CD4-positive, alpha-beta memory T cell (primary cell): Measurements from ENCODE around the gene NUTM1. TPM values are rescaled to one million over a fixed set of nuclear protein-coding genes. Genes with fewer than 3 reads are reported as not detected.

Experiments
- CTCF ChIA-PET: fragments of 350-600 bp; sonication (Branson Sonifier 250); formaldehyde crosslinking; loops from one replicate; lab custom pipeline; 2021; ENCODE audit warnings: inconsistent platforms; ENCODE audit not compliant: partially characterized antibody; lab: Charles Lee
- POLR2A ChIA-PET: fragments of 350-600 bp; sonication (Branson Sonifier 250); formaldehyde crosslinking; loops from one replicate; lab custom pipeline; 2021; ENCODE audit not compliant: partially characterized antibody; lab: Charles Lee
- DNase-seq, 5 donors: peaks; one replicate each; pipeline versions ENCODE4 v3.0.0 to v3.0.0-alpha.2; 2020 to 2022; ENCODE audit warnings: mixed read lengths in 1 of 5
- H3K27ac ChIP-seq: one replicate; pipeline ENCODE4 v1.7.0; 2013; ENCODE audit warnings: low read depth, low read length
- H3K27me3 ChIP-seq: 2 replicates; pipeline ENCODE4 v1.7.0; 2013; ENCODE audit warnings: mild to moderate bottlenecking, low read length, moderate library complexity; ENCODE audit not compliant: insufficient read depth
- H3K36me3 ChIP-seq: 2 replicates; pipeline ENCODE4 v1.7.0; 2013; ENCODE audit warnings: mild to moderate bottlenecking, low read length, moderate library complexity; ENCODE audit not compliant: insufficient read depth
- H3K4me1 ChIP-seq: 2 replicates; pipeline ENCODE4 v1.7.0; 2013; ENCODE audit warnings: mild to moderate bottlenecking, low read length, moderate library complexity; ENCODE audit not compliant: insufficient read depth
- H3K4me3 ChIP-seq, 2 donors: one replicate each; pipeline ENCODE4 v1.7.0; 2013; ENCODE audit warnings: low read length in 2 of 2, mild to moderate bottlenecking in 1 of 2
- H3K9me3 ChIP-seq, 2 donors: one replicate each; pipeline ENCODE4 v1.7.0; 2013; ENCODE audit warnings: low read length in 2 of 2, control low read depth in 1 of 2; ENCODE audit not compliant: control insufficient read depth in 1 of 2
- H3K27ac Mint-ChIP-seq, 7 donors: one replicate each; pipeline ENCODE4 v1.8.0; 2020 to 2021; ENCODE audit warnings: mixed read lengths in 7 of 7, mild to moderate bottlenecking in 6 of 7, inconsistent platforms in 3 of 7, moderate library complexity in 3 of 7
- H3K27me3 Mint-ChIP-seq, 2 donors: one replicate each; pipeline ENCODE4 v1.8.0; 2020 to 2021; ENCODE audit warnings: mixed read lengths in 2 of 2
- H3K36me3 Mint-ChIP-seq, 2 donors: one replicate each; pipeline ENCODE4 v1.8.0; 2020 to 2021; ENCODE audit warnings: mixed read lengths in 2 of 2, inconsistent platforms in 1 of 2, mild to moderate bottlenecking in 1 of 2
- H3K4me1 Mint-ChIP-seq, 4 donors: one replicate each; pipeline ENCODE4 v1.8.0; 2020 to 2021; ENCODE audit warnings: mixed read lengths in 4 of 4, mild to moderate bottlenecking in 1 of 4
- H3K4me3 Mint-ChIP-seq, 8 donors: one replicate each; pipeline ENCODE4 v1.8.0; 2020 to 2021; ENCODE audit warnings: mixed read lengths in 8 of 8, mild to moderate bottlenecking in 7 of 8, moderate library complexity in 6 of 8, inconsistent platforms in 3 of 8
- H3K9me3 Mint-ChIP-seq, 8 donors: one replicate each; pipeline ENCODE4 v1.8.0; 2020 to 2021; ENCODE audit warnings: mixed read lengths in 8 of 8, mild to moderate bottlenecking in 5 of 8, inconsistent platforms in 3 of 8, moderate library complexity in 1 of 8
- intact Hi-C: fragments of 100-400 bp; cut with micrococcal nuclease; formaldehyde crosslinking; loops from one replicate; pipeline ENCODE4 v1.15.1; 2023
- polyA plus RNA-seq, 2 donors: library from polyadenylated mRNA; unstranded; fragments of 300-500 nt; fragmentation: Illumina TruSeq; gene quantifications; one replicate each; pipeline ENCODE4 v1.2.3, GENCODE V29; 2021
- total RNA-seq, 2 experiments: library from RNA; stranded (reverse); gene quantifications; one replicate each; pipeline ENCODE4 v1.2.3, GENCODE V29; 2021

The NUTM1 gene
- total and polyA plus RNA-seq, 4 experiments from 2014 or later, result not detected

- Mint-ChIP-seq H3K4me3 (peak overlapping the region in 4 of 8 donors; percentile 32 to 59 (median 42)), H3K27me3 (no peaks in the 10 kb centered on the region), H3K27ac (peak overlapping the region in 3 of 7 donors; percentile 7 to 32 (median 18)), H3K9me3 (no peaks in the 10 kb centered on the region), H3K36me3 (no peaks in the 10 kb centered on the region), H3K4me1 (peaks cover 38 to 79% (median 60%) of the 10 kb centered on the region in 4 donors)
- POLR2A ChIA-PET, result interaction anchor here (0.7 to 4.1 kb wide), 6 partner anchors 6 to 252 kb away, joined by 3 to 52 read pairs (median 6); partner anchors contain the start of genes LPCAT4, NOP10, NUTM1 and SLC12A6
- Histone ChIP-seq H3K4me3 (no peak overlapping the region), H3K36me3 (no peaks in the 10 kb centered on the region), H3K4me1 (peaks cover 92% of the 10 kb centered on the region), H3K27me3 (no peaks in the 10 kb centered on the region), H3K9me3 (no peaks in the 10 kb centered on the region), H3K27ac (no peak overlapping the region)
- DNase-seq, result no peak
- intact Hi-C loops, result loop anchor here (10.0 kb wide), 1 partner anchor 655 kb away; the partner anchor contains the start of gene ZNF770
- CTCF ChIA-PET, result interaction anchor here (0.6 to 6.0 kb wide), 8 partner anchors 8 to 668 kb away, joined by 3 to 35 read pairs (median 6); partner anchors contain the start of genes LPCAT4, NOP10, NUTM1 and SLC12A6
These were observed 12.8 kb upstream of the NUTM1 start for GRCh38 chr15:34330279-34330678.

DNA sequence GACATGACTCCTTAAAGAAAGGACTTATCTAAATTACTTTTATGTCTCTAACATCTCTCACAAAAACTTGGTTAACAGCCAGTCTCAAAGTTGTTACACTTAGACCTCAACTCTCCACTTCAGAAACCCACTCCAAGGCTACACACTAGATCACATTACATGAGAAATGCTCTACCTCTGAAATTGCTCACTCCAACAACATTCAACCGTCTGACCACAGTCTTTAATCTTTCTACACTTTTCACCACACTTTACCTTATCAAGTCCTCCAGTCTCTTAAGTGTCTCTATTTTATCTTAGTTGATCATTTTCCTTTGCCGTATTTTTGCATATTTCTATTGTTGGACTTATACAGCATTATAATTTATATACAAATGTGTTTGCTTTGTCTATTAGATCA, 11.3 kb upstream of the NUTM1 start:
- Mint-ChIP-seq H3K27ac (peak overlapping the region; percentile 31 to 87 (median 80)), H3K9me3 (no peaks in the 10 kb centered on the region), H3K36me3 (peaks cover 0 to 2% of the 10 kb centered on the region in 2 donors), H3K4me3 (peak overlapping the region; percentile 7 to 67 (median 30)), H3K27me3 (no peaks in the 10 kb centered on the region), H3K4me1 (peaks cover 50 to 83% (median 63%) of the 10 kb centered on the region in 4 donors)
- no peaks in the 10 kb centered on the region for H3K36me3 ChIP-seq
- ChIA-PET CTCF (interaction anchor here (6.0 kb wide), 1 partner anchor 14 kb away, joined by 32 read pairs; no protein-coding TSS in a partner anchor), POLR2A (interaction anchor here (4.1 to 10.0 kb wide), 2 partner anchors 35 kb away, joined by 26 to 144 read pairs; partner anchors contain the start of gene LPCAT4)
- no peaks in the 10 kb centered on the region for H3K9me3 ChIP-seq
- intact Hi-C loops, result loop anchor here (10.0 kb wide), 1 partner anchor 653 kb away; the partner anchor contains the start of gene ZNF770
- peak in 2 of 5 donors; percentile 16 to 33 for DNase-seq
- H3K27me3 ChIP-seq, result no peaks in the 10 kb centered on the region
- no peak overlapping the region for H3K4me3 ChIP-seq
- H3K4me1 ChIP-seq, result peaks cover 95% of the 10 kb centered on the region
- H3K27ac ChIP-seq, result no peak overlapping the region

- Mint-ChIP-seq H3K4me1 (peaks cover 50 to 83% (median 66%) of the 10 kb centered on the region in 4 donors), H3K27ac (peak overlapping the region; percentile 31 to 87 (median 80)), H3K27me3 (no peaks in the 10 kb centered on the region), H3K4me3 (peak overlapping the region in 3 of 8 donors; percentile 22 to 67 (median 27)), H3K36me3 (peaks cover 0 to 8% of the 10 kb centered on the region in 2 donors), H3K9me3 (peaks cover 0 to 2% (median 0%) of the 10 kb centered on the region in 8 donors)
- H3K27ac ChIP-seq, result no peak overlapping the region
- H3K27me3 ChIP-seq, result no peaks in the 10 kb centered on the region
- ChIA-PET POLR2A (interaction anchor here (0.7 to 10.0 kb wide), 4 partner anchors 8 to 34 kb away, joined by 3 to 144 read pairs (median 8); partner anchors contain the start of gene LPCAT4), CTCF (interaction anchor here (1.2 kb wide), 1 partner anchor 14 kb away, joined by 4 read pairs; no protein-coding TSS in a partner anchor)
- no peaks in the 10 kb centered on the region for H3K9me3 ChIP-seq
- peaks cover 88% of the 10 kb centered on the region for H3K4me1 ChIP-seq
- intact Hi-C loops, result loop anchor here (10.0 kb wide), 1 partner anchor 652 kb away; the partner anchor contains the start of gene ZNF770
- no peak for DNase-seq
- H3K36me3 ChIP-seq, result no peaks in the 10 kb centered on the region
- no peak overlapping the region for H3K4me3 ChIP-seq
These were observed 10.5 kb upstream of the NUTM1 start for GRCh38 chr15:34332553-34333120.

DNA sequence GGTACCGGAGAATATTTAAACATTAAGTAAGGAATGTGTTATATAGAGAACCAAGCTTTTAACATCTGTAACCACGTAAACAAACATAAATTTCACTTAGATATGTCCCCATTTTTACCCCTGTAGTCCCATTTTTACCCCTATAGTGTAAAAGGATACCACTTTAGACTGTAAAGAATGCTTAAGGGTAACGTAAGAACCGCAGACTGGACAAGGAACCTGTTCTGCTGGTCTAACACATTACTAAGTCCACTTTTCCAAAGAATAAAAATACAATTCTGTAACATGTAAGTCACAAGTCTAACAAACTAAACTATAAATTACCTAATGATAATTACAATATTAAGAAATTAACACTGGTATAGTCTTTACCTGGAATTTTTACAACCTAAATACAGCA, 8.4 kb upstream of the NUTM1 start:
- peaks cover 0 to 11% of the 10 kb centered on the region in 2 donors for H3K36me3 Mint-ChIP-seq
- CTCF ChIA-PET, result interaction anchor here (0.6 to 1.7 kb wide), 4 partner anchors 8 to 253 kb away, joined by 3 to 7 read pairs (median 4); partner anchors contain the start of genes NOP10 and NUTM1
- H3K9me3 Mint-ChIP-seq, result peaks cover 0 to 2% (median 0%) of the 10 kb centered on the region in 8 donors
- peak overlapping the region; percentile 94 to 100 (median 100) for H3K4me3 Mint-ChIP-seq
- peak overlapping the region; percentile 76 for H3K27ac ChIP-seq
- H3K9me3 ChIP-seq, result no peaks in the 10 kb centered on the region
- H3K27me3 Mint-ChIP-seq, result no peaks in the 10 kb centered on the region
- H3K4me3 ChIP-seq, result peak overlapping the region; percentile 3 to 98
- H3K36me3 ChIP-seq, result no peaks in the 10 kb centered on the region
- POLR2A ChIA-PET, result interaction anchor here (1.0 to 10.0 kb wide), 4 partner anchors 8 to 249 kb away, joined by 3 to 144 read pairs (median 7); partner anchors contain the start of genes GOLGA8B, LPCAT4, NOP10 and NUTM1
- H3K27ac Mint-ChIP-seq, result peak overlapping the region; percentile 91 to 99 (median 93)
- H3K4me1 ChIP-seq, result peaks cover 74% of the 10 kb centered on the region
- intact Hi-C loops, result loop anchor here (1.0 to 10.0 kb wide), 3 partner anchors 32 to 650 kb away; partner anchors contain the start of genes EMC7 and ZNF770
- no peak for DNase-seq
- H3K27me3 ChIP-seq, result no peaks in the 10 kb centered on the region
- H3K4me1 Mint-ChIP-seq, result peaks cover 41 to 74% (median 56%) of the 10 kb centered on the region in 4 donors

DNA sequence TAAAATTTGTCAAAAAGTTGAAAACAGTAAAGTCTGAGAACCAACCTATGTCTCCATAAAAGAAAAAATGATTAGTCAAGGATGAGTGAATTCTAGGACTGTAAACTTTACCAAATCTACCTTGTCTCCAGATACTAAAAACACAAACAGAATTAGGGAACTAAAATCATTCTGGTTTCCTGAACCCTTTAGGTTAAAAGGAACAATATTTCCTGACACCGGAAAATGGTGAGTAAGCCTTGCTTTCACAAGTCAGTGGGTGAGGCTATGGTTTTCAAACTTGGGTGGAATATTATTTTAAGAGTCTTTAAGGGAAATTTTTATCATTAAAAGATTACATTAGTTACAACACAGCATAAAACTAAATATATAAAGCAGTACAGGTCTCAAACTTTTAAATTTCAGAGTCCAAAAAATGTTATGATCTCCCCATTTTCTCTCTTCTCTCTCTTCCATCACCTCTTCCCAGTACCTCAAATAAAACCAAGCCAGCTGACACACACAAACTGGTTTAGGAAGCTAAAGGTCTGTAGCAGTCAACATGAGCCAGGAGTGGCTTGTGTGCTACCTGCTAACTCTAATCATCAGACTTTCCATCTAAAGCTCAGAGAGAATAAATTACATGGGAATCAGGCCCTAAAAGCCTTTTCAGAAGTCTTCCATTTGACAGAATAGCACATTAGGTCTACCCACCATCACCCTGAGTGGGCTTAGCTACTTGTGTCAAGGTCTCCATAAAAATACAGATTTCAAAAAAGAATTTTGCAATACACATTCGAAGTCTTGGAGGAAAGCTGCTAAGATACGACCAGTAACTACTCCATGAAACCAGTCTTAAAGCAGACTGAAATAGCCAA, 7.7 kb upstream of the NUTM1 start:
- Histone ChIP-seq H3K27me3 (no peaks in the 10 kb centered on the region), H3K4me3 (peak overlapping the region; percentile 3 to 98), H3K9me3 (no peaks in the 10 kb centered on the region), H3K4me1 (peaks cover 73% of the 10 kb centered on the region), H3K27ac (peak overlapping the region; percentile 76), H3K36me3 (no peaks in the 10 kb centered on the region)
- no peaks in the 10 kb centered on the region for H3K27me3 Mint-ChIP-seq
- intact Hi-C loops, result loop anchor here (1.0 to 10.0 kb wide), 3 partner anchors 33 to 649 kb away; partner anchors contain the start of genes EMC7 and ZNF770
- H3K36me3 Mint-ChIP-seq, result peaks cover 0 to 16% of the 10 kb centered on the region in 2 donors
- peak overlapping the region; percentile 94 to 100 (median 100) for H3K4me3 Mint-ChIP-seq
- ChIA-PET CTCF (interaction anchor here (1.3 to 4.8 kb wide), 5 partner anchors 7 to 126 kb away, joined by 4 to 27 read pairs (median 5); partner anchors contain the start of genes KATNBL1 and LPCAT4), POLR2A (interaction anchor here (0.5 to 10.0 kb wide), 8 partner anchors 7 to 652 kb away, joined by 4 to 144 read pairs (median 23); partner anchors contain the start of genes EMC4, KATNBL1, LPCAT4 and ZNF770)
- peak in 1 of 5 donors; percentile 12 for DNase-seq
- peaks cover 41 to 75% (median 52%) of the 10 kb centered on the region in 4 donors for H3K4me1 Mint-ChIP-seq
- H3K9me3 Mint-ChIP-seq, result peaks cover 0 to 2% (median 0%) of the 10 kb centered on the region in 8 donors
- H3K27ac Mint-ChIP-seq, result peak overlapping the region; percentile 91 to 99 (median 97)
